OCI-LY1 (cell line): Measurements from ENCODE around the gene AP1M1.
"Not testable (repeated sequence)": the region's sequence is repeated elsewhere in the genome, so short reads cannot be mapped to it uniquely, and the experiment has no call there.

Source experiments
- CTCF ChIP-seq: fragments of 200-600 bp; sonication (generic), shearing (Covaris generic); IDR thresholded peaks from 2 replicates; pipeline ENCODE4 v1.5.1; 2017; ENCODE audit warnings: mild to moderate bottlenecking, antibody characterized with exemption, low read length, moderate library complexity, mixed read lengths
- EZH2 ChIP-seq: fragments of 200-600 bp; sonication (generic), shearing (Covaris generic); IDR thresholded peaks from 2 replicates; pipeline ENCODE4 v1.8.0; 2017; ENCODE audit warnings: borderline replicate concordance, mixed run types, mild to moderate bottlenecking, antibody characterized with exemption, low read length, moderate library complexity, mixed read lengths

GRCh38 chr19:16285079-16285478 lies 87.4 kb downstream of the AP1M1 start:
- not testable (repeated sequence) for TF ChIP-seq CTCF, EZH2
